Dendritic cell treated with granulocyte-macrophage colony-stimulating factor and Interleukin-4, amounts not matched to agents 40 ng/mL and 50 ng/mL, for 4 days (primary cell): ENCODE results near the gene TBATA.
A peak's percentile ranks its signal among the peaks of the same experiment; 100 is the strongest.

Experiments
- H3K27ac Mint-ChIP-seq: one replicate; pipeline ENCODE4 v1.8.0; 2022; ENCODE audit warnings: mild to moderate bottlenecking, mixed read lengths
- H3K27me3 Mint-ChIP-seq: one replicate; pipeline ENCODE4 v1.8.0; 2022; ENCODE audit warnings: mild to moderate bottlenecking, mixed read lengths
- H3K36me3 Mint-ChIP-seq: one replicate; pipeline ENCODE4 v1.8.0; 2022; ENCODE audit warnings: low read depth, mixed read lengths
- H3K4me1 Mint-ChIP-seq: one replicate; pipeline ENCODE4 v1.8.0; 2022; ENCODE audit warnings: low read depth, mixed read lengths
- H3K4me3 Mint-ChIP-seq: one replicate; pipeline ENCODE4 v1.8.0; 2022; ENCODE audit warnings: mild to moderate bottlenecking, moderate library complexity, mixed read lengths
- H3K9me3 Mint-ChIP-seq: one replicate; pipeline ENCODE4 v1.8.0; 2022; ENCODE audit warnings: mixed read lengths
- intact Hi-C: fragments of 100-400 bp; cut with micrococcal nuclease; formaldehyde crosslinking; loops from one replicate; pipeline ENCODE4 v1.15.0; 2022

TBATA gene

GRCh38 chr10:70779511-70780369 lies 5.4 kb downstream of the TBATA start:
- intact Hi-C loops: no loop called here

GRCh38 chr10:70779088-70779487 lies 6.1 kb downstream of the TBATA start:
- Mint-ChIP-seq H3K27me3 (peaks cover 16% of the 10 kb centered on the region), H3K4me3 (no peak overlapping the region), H3K27ac (peak overlapping the region; percentile 72), H3K9me3 (no peaks in the 10 kb centered on the region), H3K36me3 (no peaks in the 10 kb centered on the region), H3K4me1 (peaks cover 37% of the 10 kb centered on the region)
- intact Hi-C loops: no loop called here

More at GRCh38 chr10:70779511-70780369, 5.4 kb downstream of the TBATA start:
- Mint-ChIP-seq H3K36me3 (no peaks in the 10 kb centered on the region), H3K27me3 (peaks cover 11% of the 10 kb centered on the region), H3K4me1 (peaks cover 42% of the 10 kb centered on the region), H3K9me3 (no peaks in the 10 kb centered on the region), H3K4me3 (no peak overlapping the region), H3K27ac (peak overlapping the region; percentile 72)

- Mint-ChIP-seq H3K27ac (no peak overlapping the region), H3K4me1 (peaks cover 35% of the 10 kb centered on the region), H3K36me3 (no peaks in the 10 kb centered on the region), H3K4me3 (no peak overlapping the region), H3K27me3 (peaks cover 16% of the 10 kb centered on the region), H3K9me3 (no peaks in the 10 kb centered on the region)
- intact Hi-C loops: no loop called here
Observed at GRCh38 chr10:70778267-70778924, 6.8 kb downstream of the TBATA start.

GRCh38 chr10:70777063-70777875 lies 7.9 kb downstream of the TBATA start:
- H3K27ac Mint-ChIP-seq: peak overlapping the region; percentile 50
- H3K9me3 Mint-ChIP-seq: no peaks in the 10 kb centered on the region
- peaks cover 16% of the 10 kb centered on the region for H3K27me3 Mint-ChIP-seq
- H3K36me3 Mint-ChIP-seq: no peaks in the 10 kb centered on the region
- no peak overlapping the region for H3K4me3 Mint-ChIP-seq
- H3K4me1 Mint-ChIP-seq: peaks cover 35% of the 10 kb centered on the region
- intact Hi-C loops: no loop called here

- H3K4me1 Mint-ChIP-seq: peaks cover 35% of the 10 kb centered on the region
- H3K36me3 Mint-ChIP-seq: no peaks in the 10 kb centered on the region
- peak overlapping the region; percentile 31 for H3K27ac Mint-ChIP-seq
- H3K27me3 Mint-ChIP-seq: peaks cover 18% of the 10 kb centered on the region
- no peaks in the 10 kb centered on the region for H3K9me3 Mint-ChIP-seq
- H3K4me3 Mint-ChIP-seq: no peak overlapping the region
- intact Hi-C loops: no loop called here
Observed at GRCh38 chr10:70776455-70777005, 8.6 kb downstream of the TBATA start.

GRCh38 chr10:70775679-70776454 lies 9.3 kb downstream of the TBATA start:
- Mint-ChIP-seq H3K9me3 (no peaks in the 10 kb centered on the region), H3K27me3 (peaks cover 15% of the 10 kb centered on the region), H3K4me3 (no peak overlapping the region), H3K27ac (peak overlapping the region; percentile 31), H3K36me3 (no peaks in the 10 kb centered on the region), H3K4me1 (peaks cover 29% of the 10 kb centered on the region)
- intact Hi-C loops: no loop called here

GRCh38 chr10:70774810-70775678 lies 10.1 kb downstream of the TBATA start:
- Mint-ChIP-seq H3K36me3 (no peaks in the 10 kb centered on the region), H3K27ac (no peak overlapping the region), H3K4me1 (peaks cover 21% of the 10 kb centered on the region), H3K4me3 (no peak overlapping the region), H3K9me3 (no peaks in the 10 kb centered on the region), H3K27me3 (peaks cover 15% of the 10 kb centered on the region)
- intact Hi-C loops: no loop called here

GRCh38 chr10:70773965-70774809 lies 11.0 kb downstream of the TBATA start:
- Mint-ChIP-seq H3K9me3 (no peaks in the 10 kb centered on the region), H3K27ac (no peak overlapping the region)

GRCh38 chr10:70773461-70773860 lies 11.7 kb downstream of the TBATA start:
- Mint-ChIP-seq H3K27me3 (peaks cover 16% of the 10 kb centered on the region), H3K4me3 (no peak overlapping the region), H3K9me3 (no peaks in the 10 kb centered on the region), H3K4me1 (peaks cover 8% of the 10 kb centered on the region), H3K36me3 (no peaks in the 10 kb centered on the region), H3K27ac (no peak overlapping the region)
- intact Hi-C loops: no loop called here

More at GRCh38 chr10:70773965-70774809, 11.0 kb downstream of the TBATA start:
- intact Hi-C loops: no loop called here
- peaks cover 12% of the 10 kb centered on the region for H3K4me1 Mint-ChIP-seq
- H3K4me3 Mint-ChIP-seq: no peak overlapping the region
- H3K36me3 Mint-ChIP-seq: no peaks in the 10 kb centered on the region
- H3K27me3 Mint-ChIP-seq: peaks cover 16% of the 10 kb centered on the region

GRCh38 chr10:70772627-70773026 lies 12.6 kb downstream of the TBATA start:
- peaks cover 17% of the 10 kb centered on the region for H3K27me3 Mint-ChIP-seq
- no peak overlapping the region for H3K4me3 Mint-ChIP-seq
- no peaks in the 10 kb centered on the region for H3K36me3 Mint-ChIP-seq
- H3K27ac Mint-ChIP-seq: no peak overlapping the region
- intact Hi-C loops: no loop called here
- H3K9me3 Mint-ChIP-seq: no peaks in the 10 kb centered on the region
- peaks cover 8% of the 10 kb centered on the region for H3K4me1 Mint-ChIP-seq

GRCh38 chr10:70771311-70772194 lies 13.6 kb downstream of the TBATA start:
- H3K9me3 Mint-ChIP-seq: peaks cover 8% of the 10 kb centered on the region
- intact Hi-C loops: no loop called here

More at GRCh38 chr10:70771311-70772194, 13.6 kb downstream of the TBATA start:
- Mint-ChIP-seq H3K27ac (no peak overlapping the region), H3K27me3 (peaks cover 14% of the 10 kb centered on the region), H3K4me3 (no peak overlapping the region), H3K36me3 (no peaks in the 10 kb centered on the region), H3K4me1 (peaks cover 8% of the 10 kb centered on the region)
